ENCODE data around the gene DYNC2H1.
"Not testable (repeated sequence)": the region's sequence is repeated elsewhere in the genome, so short reads cannot be mapped to it uniquely, and the experiment has no call there.

Gene DYNC2H1

GRCh38 chr11:103372906-103373305 is 263.7 kb downstream of the DYNC2H1 start:
- DNase-seq (ENCODE audit: low read depth): no peak

GRCh38 chr11:103374227-103374626 is 265.0 kb downstream of the DYNC2H1 start:
- not testable (repeated sequence) for DNase-seq (ENCODE audit: low read depth)

DNA sequence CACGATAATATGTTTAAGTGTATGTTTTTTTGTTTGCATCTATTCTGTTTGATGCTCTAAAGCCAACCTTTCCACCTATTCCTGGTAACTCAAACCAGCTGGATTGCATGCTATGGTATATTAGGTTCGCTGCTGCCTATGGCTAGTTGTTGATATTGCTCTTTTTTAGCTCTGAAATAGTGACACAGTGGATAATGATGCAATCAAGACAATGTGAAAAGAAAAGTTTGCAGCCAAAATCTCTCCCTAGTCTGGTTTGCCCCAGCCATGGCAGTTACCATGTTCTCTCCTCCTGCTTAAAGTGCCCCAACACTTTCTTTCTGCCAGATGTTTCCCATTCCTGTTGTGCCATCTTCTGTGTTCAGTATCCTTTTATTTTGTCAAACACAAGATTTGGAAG is 269.7 kb downstream of the DYNC2H1 start:
- no peak for DNase-seq (ENCODE audit: low read depth)

- DNase-seq (ENCODE audit: low read depth): no peak
These were observed 270.8 kb downstream of the DYNC2H1 start for GRCh38 chr11:103380031-103380430.

DNA sequence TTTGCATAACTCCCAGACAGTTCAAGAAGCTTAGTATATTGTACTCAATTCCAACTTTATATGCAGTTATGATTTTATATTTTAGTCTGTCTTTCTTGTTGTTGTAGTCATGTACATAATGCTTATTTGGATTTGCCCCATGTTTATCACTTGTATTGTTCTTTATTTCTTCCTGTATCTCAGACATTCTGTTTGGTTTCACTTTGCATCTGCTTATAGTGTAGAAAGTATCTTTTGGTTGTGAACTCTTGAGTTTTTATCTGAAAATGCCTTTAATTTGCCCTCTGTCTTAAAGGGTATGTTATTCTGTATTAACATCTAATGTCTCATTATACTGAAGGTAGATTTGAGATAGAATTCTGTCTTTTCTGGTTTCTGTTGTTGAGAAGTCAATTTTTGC is 275.4 kb downstream of the DYNC2H1 start:
- no peak for DNase-seq (ENCODE audit: low read depth)

DNA sequence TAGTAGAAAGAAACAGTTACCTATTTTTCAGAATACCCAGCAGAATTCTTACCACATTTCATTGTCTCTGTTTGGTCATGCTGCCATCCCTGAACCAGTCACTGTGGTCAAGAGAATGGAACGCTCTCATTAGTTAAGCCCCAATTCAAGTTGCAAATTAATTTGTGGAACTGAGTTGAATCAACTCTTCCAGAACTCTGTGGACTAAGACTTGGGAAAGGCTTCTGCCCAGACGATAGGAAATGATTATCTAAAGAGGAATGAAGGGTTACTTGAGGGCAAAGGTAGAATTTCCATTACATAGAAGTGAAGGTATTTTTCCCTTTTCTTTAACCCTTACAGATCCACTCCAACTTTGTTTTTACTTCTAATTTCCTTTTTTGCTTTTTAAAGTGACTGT is 286.4 kb downstream of the DYNC2H1 start:
- no peak for DNase-seq (ENCODE audit: low read depth)

GRCh38 chr11:103396237-103396636 is 287.0 kb downstream of the DYNC2H1 start:
- DNase-seq (ENCODE audit: low read depth): no peak

GRCh38 chr11:103397369-103397768 is 288.1 kb downstream of the DYNC2H1 start:
- no peak for DNase-seq (ENCODE audit: low read depth)

DNA sequence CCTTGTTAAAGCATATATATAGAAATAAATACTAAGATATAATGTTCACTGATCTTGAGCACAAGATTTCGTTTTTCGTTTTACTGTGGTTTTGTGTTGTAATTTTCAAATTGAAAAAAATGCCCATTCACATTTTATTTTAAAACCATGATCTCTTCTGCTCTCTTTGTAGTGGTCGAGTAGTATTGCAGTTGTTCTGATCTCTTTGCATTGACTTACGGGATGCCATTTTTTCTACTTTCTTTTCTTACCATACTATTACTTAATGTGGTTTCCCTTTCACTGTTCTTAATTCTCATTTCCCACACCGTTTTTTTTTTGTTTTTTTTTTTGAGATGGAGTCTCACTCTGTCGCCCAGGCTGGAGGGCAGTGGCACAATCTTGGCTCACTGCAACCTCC is 289.6 kb downstream of the DYNC2H1 start:
- no peak for DNase-seq (ENCODE audit: low read depth)

GRCh38 chr11:103406357-103406756 is 297.1 kb downstream of the DYNC2H1 start:
- DNase-seq (ENCODE audit: low read depth): no peak

GRCh38 chr11:103407641-103408040 is 298.4 kb downstream of the DYNC2H1 start:
- no peak for DNase-seq (ENCODE audit: low read depth)

GRCh38 chr11:103413266-103413888 is 304.2 kb downstream of the DYNC2H1 start:
- no peak for DNase-seq (ENCODE audit: low read depth)

GRCh38 chr11:103418014-103418413 is 308.8 kb downstream of the DYNC2H1 start:
- DNase-seq (ENCODE audit: low read depth): no peak

- DNase-seq (ENCODE audit: low read depth): no peak
These were observed 311.4 kb downstream of the DYNC2H1 start for GRCh38 chr11:103420593-103420992.

DNA sequence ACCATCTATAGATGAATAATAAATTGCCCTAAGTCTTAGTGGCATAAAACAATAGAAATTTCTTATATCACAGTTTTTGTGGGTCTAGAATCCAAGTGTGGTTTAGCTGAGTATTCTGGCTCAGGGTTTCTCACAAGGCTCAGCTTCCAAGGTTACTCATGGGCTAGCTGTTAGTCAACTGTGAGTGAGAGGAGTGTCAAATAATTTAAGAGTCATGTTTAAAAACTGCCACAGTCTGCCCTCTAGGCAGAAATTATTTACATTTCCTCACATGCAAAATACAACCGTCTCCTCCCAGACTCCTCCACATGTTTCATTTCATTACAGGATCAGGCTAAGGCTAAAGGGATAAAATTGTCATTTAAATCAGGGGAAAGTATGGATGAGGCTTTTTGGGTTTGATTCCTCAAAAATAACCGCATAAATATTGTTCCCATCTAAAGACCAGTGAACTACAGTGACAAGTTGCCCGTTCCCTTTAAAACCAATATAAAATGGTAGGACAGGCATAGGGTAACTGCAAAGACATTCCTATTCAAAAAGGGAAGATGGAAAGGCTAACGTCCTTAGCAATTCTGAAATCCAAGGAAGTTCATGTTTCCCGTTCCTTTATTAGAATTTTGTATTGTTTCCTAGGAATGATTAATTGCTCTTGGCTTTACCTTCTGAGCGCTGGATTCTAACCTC is 324.3 kb downstream of the DYNC2H1 start:
- DNase-seq (ENCODE audit: low read depth): no peak

- DNase-seq (ENCODE audit: low read depth): no peak
These were observed 324.8 kb downstream of the DYNC2H1 start for GRCh38 chr11:103434073-103434411.

GRCh38 chr11:103436131-103436770 is 327.0 kb downstream of the DYNC2H1 start:
- no peak for DNase-seq (ENCODE audit: low read depth)

DNA sequence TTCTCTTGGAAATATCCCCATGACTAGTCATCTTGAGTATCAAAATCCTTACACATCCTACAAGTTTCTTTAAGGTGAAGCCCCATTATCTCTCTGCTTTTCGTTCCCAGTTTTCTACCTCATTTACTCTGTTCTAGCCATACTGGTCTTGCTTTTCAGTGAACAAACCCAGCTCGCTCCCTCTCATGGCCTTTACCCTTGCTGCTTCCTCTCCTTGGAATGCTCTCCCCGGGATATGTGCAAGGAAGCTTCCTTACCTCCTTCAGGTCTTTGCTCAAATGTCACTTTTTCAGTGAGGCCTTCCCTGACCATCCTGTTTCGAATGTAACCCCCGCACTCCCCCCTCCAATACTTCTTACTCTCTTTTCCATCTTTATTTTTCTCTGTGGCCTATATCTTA is 331.8 kb downstream of the DYNC2H1 start:
- DNase-seq (ENCODE audit: low read depth): no peak

DNA sequence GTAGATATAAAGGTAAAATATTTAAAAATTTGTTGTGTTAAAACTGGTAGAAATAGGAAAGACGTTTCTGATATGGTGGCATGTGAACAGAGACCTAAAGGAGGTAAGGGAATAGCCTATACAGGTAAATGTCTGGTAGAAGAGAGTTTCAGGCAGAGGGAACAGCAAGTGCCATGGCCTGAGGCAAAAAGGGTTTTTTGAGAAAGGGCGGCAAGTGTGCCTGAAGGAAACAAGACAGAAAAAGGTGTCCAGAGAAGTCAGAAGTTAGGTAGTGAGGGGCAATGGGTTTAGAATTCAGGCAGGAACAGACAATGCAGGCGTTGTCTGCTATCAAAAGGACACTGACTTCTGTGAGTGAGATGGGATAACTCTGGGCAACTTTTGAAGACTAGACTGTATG is 339.7 kb downstream of the DYNC2H1 start:
- DNase-seq (ENCODE audit: low read depth): no peak

GRCh38 chr11:103450241-103450640 is 341.0 kb downstream of the DYNC2H1 start:
- DNase-seq (ENCODE audit: low read depth): no peak

GRCh38 chr11:103453126-103453525 is 343.9 kb downstream of the DYNC2H1 start:
- no peak for DNase-seq (ENCODE audit: low read depth)

DNA sequence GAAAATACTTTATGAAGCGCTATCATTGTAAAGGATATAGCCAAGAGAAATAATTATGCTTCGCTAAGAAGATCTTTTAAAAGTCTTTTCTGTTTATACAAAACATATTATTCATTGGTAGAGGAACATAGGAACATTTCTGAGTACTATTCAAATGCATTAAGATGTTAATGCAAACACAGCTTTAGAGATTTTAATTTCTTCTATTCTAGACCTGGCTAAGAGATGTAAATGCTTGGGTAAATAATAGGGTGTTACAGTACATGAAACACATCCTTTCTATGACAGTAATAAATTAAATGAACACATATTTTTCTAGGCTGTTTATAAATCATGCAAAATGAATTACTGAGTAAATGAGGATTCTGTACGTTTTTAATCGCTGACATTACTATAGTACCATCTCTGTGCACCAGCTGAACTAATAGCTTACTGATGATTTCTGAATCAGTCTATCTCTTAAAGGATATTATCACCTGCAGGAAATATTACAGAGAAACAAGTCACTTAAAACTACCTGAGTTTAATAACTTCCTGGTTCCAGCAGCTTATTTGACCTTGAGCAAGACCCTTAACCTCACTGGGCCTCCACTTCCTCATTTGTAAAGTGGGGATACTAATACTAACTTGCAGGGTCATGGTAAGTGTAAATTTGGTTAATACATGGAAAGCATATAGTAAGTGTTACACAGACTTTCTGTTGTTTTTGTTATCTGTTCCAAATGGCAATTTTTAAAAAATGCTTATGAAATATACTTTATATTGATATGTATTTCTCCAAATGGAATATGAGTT is 344.9 kb downstream of the DYNC2H1 start:
- DNase-seq (ENCODE audit: low read depth): no peak

DNA sequence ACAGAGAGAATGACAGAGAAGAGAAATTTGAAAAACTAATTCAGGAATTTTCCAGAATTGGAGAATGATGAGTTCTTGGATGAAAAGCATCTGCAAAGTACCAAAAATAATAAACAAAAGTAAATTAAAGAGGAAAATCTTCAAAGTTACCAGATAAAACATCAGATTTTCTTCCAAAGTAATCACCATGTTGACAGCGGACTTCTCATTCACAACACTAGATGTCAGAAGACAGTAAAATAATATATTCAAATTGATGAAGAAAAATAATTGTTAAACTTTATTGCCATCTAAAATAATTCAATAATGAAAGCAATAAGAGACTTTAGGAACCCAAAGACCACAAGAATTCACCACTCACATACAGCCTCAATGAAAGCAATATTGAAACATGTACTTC is 355.2 kb downstream of the DYNC2H1 start:
- DNase-seq (ENCODE audit: low read depth): no peak
